ENCODE measurements around the gene SMYD3. TPM values are rescaled to one million over a fixed set of nuclear protein-coding genes. Genes with fewer than 3 reads are reported as not detected.

The SMYD3 gene
- total RNA-seq, 1 experiment from 2014 or later = 17.4 TPM

DNA sequence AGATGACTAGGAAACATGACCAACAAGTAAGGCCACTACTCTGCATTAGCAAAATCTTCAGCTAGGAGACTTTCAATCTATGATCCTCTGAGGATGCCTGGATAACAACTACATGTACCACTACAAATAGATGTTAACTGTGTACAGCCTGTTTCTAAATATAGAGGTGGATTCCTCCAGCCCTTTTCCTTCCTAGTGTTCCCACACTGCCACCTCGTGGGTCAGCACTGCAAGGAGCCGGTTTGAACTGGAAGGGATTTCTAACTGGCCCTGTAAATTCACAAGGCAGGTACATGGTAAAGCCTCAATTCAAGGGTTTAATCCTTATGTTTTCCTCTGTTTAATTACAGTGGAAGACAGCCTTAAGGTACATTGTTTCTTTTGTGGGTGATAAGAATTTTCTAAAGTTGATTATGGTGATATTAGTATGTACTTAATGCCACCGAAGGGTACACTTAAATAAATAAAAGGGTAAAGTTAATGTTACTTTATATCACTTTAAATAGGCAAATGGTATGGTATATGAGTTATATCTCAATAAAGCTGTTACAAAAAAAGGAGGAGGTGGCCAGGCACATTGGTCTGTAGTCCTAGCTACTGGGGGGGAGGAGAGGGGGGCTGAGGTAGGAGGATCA lies 14.4 kb downstream of the SMYD3 start:
- CTCF ChIA-PET = interaction anchor here (0.8 kb wide), 1 partner anchor 481 kb away, joined by 3 read pairs; no protein-coding TSS in a partner anchor
- Histone ChIP-seq H3K27ac (ENCODE audit: low read length) (no peak overlapping the region), H3K36me3 (ENCODE audit: control insufficient read depth, insufficient read depth, low read length) (no peaks in the 10 kb centered on the region), H3K4me3 (ENCODE audit: low read depth in 2 of 2, low read length in 2 of 2) (no peak overlapping the region), H3K9me3 (ENCODE audit: control insufficient read depth, insufficient read depth, low read depth, low read length) (no peaks in the 10 kb centered on the region), H3K27me3 (ENCODE audit: control insufficient read depth, insufficient read depth, low read length) (no peaks in the 10 kb centered on the region), H3K4me1 (ENCODE audit: control insufficient read depth, insufficient read depth, low read length) (no peaks in the 10 kb centered on the region)
- POLR2A ChIA-PET = no interaction called here
- in situ Hi-C loops (cut with HindIII; ENCODE audit: low pct_unique_long_range_greater_than_20kb, low sequenced_read_pairs) (no loop called here), intact Hi-C loops (cut with micrococcal nuclease; ENCODE audit: unreplicated experiment) (loop anchor here (2.0 to 5.0 kb wide), 3 partner anchors 204 to 1340 kb away; partner anchors contain the start of gene KIF26B)
- no TSS peak for BruUV-seq (replicated peaks)
- no peak for TF ChIP-seq TCF7L2 (IDR thresholded peaks at IDR 0.05; ENCODE audit: low read depth, low read length)
- TF ChIP-seq, protein P1, sequence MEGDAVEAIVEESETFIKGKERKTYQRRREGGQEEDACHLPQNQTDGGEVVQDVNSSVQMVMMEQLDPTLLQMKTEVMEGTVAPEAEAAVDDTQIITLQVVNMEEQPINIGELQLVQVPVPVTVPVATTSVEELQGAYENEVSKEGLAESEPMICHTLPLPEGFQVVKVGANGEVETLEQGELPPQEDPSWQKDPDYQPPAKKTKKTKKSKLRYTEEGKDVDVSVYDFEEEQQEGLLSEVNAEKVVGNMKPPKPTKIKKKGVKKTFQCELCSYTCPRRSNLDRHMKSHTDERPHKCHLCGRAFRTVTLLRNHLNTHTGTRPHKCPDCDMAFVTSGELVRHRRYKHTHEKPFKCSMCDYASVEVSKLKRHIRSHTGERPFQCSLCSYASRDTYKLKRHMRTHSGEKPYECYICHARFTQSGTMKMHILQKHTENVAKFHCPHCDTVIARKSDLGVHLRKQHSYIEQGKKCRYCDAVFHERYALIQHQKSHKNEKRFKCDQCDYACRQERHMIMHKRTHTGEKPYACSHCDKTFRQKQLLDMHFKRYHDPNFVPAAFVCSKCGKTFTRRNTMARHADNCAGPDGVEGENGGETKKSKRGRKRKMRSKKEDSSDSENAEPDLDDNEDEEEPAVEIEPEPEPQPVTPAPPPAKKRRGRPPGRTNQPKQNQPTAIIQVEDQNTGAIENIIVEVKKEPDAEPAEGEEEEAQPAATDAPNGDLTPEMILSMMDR (IDR thresholded peaks at IDR 0.05) = peak; percentile 92
- DNase-seq (ENCODE audit: low read depth, low spot score) (peak; percentile 39), ATAC-seq (peak; percentile 92)

DNA sequence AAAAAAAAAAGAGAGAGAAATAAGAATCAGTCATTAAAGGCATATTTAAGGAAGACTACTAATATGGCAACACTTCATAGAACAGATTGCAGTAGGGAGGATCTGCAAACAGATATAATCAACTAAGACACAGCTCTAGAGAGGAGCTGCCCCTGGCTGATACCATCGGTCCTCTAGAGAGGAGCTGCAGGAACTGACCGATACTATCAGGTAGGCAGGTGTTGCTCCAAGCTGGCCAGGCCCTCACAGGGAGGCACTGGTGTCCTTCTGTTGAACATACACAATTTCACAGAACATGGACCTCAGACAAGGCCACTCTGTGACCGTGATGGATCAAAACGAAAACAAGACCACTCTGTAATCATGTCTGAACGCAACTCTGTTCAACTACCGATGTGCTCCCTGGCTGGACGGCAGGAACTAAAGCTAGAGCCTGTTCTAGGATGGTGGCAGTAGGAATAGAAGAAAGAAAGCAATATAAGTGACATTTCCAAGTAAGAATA lies 15.5 kb downstream of the SMYD3 start:
- H3K9me3 ChIP-seq (ENCODE audit: control insufficient read depth, insufficient read depth, low read depth, low read length) = no peaks in the 10 kb centered on the region
- H3K27ac ChIP-seq (ENCODE audit: low read length) = no peak overlapping the region
- CTCF ChIA-PET = no interaction called here
- no peaks in the 10 kb centered on the region for H3K4me1 ChIP-seq (ENCODE audit: control insufficient read depth, insufficient read depth, low read length)
- intact Hi-C loops (cut with micrococcal nuclease; ENCODE audit: unreplicated experiment) = loop anchor here (2.0 to 5.0 kb wide), 3 partner anchors 203 to 1339 kb away; partner anchors contain the start of gene KIF26B
- in situ Hi-C loops (cut with HindIII; ENCODE audit: low pct_unique_long_range_greater_than_20kb, low sequenced_read_pairs) = no loop called here
- DNase-seq (ENCODE audit: low read depth, low spot score) = no peak
- H3K27me3 ChIP-seq (ENCODE audit: control insufficient read depth, insufficient read depth, low read length) = no peaks in the 10 kb centered on the region
- BruUV-seq (replicated peaks) = no TSS peak
- no peaks in the 10 kb centered on the region for H3K36me3 ChIP-seq (ENCODE audit: control insufficient read depth, insufficient read depth, low read length)
- TF ChIP-seq, protein P2, sequence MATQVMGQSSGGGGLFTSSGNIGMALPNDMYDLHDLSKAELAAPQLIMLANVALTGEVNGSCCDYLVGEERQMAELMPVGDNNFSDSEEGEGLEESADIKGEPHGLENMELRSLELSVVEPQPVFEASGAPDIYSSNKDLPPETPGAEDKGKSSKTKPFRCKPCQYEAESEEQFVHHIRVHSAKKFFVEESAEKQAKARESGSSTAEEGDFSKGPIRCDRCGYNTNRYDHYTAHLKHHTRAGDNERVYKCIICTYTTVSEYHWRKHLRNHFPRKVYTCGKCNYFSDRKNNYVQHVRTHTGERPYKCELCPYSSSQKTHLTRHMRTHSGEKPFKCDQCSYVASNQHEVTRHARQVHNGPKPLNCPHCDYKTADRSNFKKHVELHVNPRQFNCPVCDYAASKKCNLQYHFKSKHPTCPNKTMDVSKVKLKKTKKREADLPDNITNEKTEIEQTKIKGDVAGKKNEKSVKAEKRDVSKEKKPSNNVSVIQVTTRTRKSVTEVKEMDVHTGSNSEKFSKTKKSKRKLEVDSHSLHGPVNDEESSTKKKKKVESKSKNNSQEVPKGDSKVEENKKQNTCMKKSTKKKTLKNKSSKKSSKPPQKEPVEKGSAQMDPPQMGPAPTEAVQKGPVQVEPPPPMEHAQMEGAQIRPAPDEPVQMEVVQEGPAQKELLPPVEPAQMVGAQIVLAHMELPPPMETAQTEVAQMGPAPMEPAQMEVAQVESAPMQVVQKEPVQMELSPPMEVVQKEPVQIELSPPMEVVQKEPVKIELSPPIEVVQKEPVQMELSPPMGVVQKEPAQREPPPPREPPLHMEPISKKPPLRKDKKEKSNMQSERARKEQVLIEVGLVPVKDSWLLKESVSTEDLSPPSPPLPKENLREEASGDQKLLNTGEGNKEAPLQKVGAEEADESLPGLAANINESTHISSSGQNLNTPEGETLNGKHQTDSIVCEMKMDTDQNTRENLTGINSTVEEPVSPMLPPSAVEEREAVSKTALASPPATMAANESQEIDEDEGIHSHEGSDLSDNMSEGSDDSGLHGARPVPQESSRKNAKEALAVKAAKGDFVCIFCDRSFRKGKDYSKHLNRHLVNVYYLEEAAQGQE (IDR thresholded peaks at IDR 0.05; ENCODE audit: insufficient read depth in 1 of 2, low read depth in 2 of 2, low read length in 1 of 2) = no peak
- no peak for TF ChIP-seq SIN3A (IDR thresholded peaks at IDR 0.05; ENCODE audit: borderline replicate concordance, insufficient read depth, low read depth, low read length)
- TF ChIP-seq, protein P1 (IDR thresholded peaks at IDR 0.05) = no peak
- TF ChIP-seq POLR2AphosphoS5 (IDR thresholded peaks at IDR 0.05; ENCODE audit: low read depth, low read length) = no peak
- no peak for TF ChIP-seq TCF7L2 (IDR thresholded peaks at IDR 0.05; ENCODE audit: low read depth, low read length)
- POLR2A ChIA-PET = interaction anchor here (0.7 kb wide), 1 partner anchor 210 kb away, joined by 5 read pairs; no protein-coding TSS in a partner anchor
- no peak for ATAC-seq
- no peak overlapping the region for H3K4me3 ChIP-seq (ENCODE audit: low read depth in 2 of 2, low read length in 2 of 2)

All from Panc1 (cell line).